NCI-H82 (cell line): ENCODE data around the gene H6PD.

Source experiments
- DNase-seq: peaks from one replicate; lab custom pipeline; 2025; lab: John Stamatoyannopoulos, UW

The H6PD gene

DNA sequence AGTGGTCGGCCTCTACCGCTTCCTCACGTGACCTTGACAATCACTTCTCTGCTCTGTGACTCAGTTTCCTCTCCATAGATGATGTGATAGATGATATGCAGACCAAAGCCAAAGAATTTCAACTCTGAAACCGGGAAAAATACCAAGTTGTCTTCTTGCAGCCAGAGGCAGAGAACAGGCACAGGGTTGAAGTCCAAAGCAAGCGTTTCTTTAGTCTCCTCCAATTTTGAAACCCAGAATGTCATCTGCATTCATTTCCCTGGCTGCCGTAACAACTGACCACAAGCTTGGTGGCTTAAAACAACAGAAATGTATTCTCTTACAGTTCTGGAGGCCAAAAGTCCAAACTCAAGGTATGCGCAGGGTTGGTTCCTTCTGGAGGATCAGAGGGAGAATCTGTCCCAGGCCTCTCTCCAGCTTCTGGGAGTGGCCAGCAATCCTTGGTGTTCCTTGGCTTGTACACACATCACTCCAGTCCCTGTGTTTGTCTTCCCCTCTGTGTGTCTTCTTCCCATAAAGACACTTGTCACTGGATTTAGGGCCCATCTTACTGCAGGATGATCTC lies 30.3 kb upstream of the H6PD start:
- no peak for DNase-seq

DNA sequence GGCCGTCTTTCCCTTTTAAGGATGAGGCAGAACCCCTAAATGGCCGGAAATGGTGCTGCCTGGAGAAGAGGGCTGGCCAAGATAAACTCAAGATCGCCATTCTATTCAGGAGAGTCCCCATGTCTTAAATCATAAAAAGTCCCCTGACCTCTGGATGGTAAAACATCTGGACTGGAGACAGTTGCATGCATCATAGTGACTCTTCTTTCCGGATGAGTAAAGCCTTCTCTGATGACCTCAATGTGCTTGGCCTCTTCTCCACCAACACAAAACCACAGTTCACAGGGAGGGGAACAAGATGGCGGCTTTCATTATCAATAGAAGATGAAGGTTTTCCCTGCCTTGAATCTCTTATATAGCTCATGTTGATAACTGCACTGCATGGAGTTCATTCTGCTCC lies 27.5 kb upstream of the H6PD start:
- DNase-seq = no peak

DNA sequence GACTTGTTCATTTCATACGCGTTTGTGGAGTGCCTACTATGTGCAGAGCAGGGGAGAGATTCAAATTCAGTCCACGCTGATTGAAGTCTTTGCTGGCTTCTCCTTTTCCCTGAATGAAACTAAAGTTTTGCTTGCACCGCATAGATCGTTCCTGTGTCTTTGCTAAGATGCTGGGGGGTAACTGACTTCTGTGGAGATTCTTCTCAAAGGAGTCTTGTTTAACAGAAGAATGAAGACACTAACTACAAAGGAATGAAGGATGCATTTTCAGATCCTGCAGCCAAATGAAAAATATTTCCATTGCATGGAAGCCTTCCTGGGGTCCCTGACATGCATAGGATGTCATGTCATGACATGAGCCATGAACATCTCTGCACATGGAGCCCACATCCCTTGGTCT lies 26.9 kb upstream of the H6PD start:
- DNase-seq = no peak

DNA sequence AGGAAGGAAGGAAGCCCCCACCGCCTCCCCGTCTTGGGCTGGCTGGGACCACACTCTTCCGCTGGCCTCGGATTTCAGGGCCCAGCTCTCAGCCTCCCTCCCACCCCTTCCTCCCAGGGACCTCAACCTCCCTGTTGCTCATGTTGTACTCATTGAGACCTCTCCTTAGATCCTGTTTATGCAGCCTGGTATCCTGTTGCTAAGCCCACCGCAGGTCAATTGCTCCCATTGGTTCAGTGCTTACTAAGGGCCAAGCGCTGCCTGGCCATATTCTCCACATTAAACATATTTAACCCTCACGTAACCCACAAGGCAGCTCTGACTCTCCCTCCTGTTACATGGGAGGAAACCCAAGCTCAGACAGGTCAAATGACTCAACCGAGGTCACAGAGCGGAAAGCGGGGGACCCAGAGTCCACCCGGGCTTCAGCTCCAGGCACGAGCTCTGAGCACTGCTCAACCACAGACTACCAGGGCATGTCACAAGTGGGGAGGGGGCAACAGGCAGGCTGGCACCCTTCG lies 23.2 kb upstream of the H6PD start:
- no peak for DNase-seq

DNA sequence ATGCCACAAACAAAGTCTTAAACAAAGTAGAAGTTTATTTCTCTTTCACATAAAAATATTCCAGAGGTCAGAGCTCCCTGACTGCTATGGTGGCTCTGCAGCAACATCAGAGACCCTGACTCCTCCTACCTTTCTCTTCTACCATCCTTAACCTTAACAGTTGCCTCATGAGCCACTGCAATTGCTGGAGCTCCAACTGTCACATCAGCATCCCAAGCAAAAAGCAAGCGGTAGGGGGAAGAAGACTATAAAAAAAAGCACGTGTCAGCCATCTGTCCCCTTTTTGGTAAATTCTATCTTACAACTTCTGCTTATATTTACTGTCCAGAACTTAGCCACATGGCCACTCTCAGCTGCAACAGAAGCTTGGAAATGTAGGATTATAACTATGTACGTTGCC lies 21.8 kb upstream of the H6PD start:
- no peak for DNase-seq

DNA sequence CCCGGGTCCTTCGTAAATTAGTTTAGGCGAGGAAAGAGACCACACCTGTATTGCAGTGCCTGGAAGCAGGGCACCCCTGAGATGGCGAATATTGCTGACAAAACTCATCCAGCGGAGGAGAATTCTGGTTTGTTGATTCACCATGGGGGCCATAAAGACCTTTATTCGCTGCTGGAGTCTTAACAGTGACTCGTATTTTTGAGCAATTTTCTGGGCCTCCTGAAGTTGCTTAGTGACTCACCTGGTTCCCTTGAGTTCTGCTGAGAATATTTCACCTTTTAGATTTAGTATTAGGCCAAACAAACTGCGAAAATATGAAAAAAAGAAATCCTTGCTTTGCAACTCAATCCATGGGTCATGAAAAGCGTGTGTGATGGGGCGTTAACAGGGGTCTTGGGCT lies 20.6 kb upstream of the H6PD start:
- DNase-seq = no peak

DNA sequence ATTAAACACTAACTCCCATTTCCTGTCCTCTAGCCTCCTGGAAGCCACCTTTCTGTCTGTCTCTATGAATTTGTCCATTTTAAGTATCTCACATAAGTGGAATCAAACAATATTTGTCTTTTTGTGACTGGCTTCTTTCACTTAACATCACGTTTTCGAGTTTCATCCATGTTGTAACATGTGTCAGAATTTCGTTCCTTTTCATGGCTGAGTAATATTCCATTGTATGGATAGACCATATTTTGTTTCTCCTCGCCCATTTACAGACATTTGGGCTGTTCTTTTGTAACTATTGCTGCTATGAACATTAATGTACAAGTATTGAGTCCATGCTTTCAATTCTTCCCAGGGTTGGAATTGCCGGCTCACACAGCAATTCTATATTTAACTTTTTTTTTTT lies 15.7 kb upstream of the H6PD start:
- DNase-seq = no peak

DNA sequence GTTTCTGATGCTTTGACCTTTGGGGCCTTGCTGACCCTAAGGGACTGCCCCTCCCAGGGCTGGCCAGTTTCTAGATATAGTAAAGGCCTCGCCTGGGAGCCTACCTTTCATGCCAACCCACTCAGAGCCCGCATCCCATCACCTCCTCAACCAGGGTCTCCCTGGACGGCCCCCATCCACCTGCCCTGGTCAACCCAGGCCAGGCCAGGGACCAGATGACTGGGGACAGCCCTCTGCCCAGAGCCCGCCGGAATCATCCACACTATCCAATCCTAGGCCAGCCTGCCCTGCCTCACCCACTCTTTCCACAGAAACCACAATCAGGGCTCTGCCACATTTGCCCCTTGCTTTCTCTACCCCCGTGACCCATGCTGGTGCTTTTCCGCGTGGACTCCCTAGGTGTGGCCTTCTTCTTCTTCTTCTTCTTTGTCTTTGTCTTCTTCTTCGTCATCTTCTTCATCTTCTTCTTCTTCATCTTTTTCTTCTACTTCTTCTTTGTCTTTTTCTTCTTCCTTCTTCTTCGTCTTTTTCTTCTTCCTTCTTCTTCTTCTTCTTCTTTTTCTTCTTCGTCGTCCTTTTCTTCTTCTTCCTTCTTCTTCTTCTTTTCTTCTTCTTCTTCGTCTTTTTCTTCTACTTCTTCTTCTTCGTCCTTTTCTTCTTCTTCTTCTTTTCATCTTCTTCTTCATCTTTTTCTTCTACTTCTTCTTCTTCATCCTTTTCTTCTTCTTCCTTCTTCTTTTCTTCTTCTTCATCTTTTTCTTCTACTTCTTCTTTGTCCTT lies 11.5 kb upstream of the H6PD start:
- DNase-seq = no peak

DNA sequence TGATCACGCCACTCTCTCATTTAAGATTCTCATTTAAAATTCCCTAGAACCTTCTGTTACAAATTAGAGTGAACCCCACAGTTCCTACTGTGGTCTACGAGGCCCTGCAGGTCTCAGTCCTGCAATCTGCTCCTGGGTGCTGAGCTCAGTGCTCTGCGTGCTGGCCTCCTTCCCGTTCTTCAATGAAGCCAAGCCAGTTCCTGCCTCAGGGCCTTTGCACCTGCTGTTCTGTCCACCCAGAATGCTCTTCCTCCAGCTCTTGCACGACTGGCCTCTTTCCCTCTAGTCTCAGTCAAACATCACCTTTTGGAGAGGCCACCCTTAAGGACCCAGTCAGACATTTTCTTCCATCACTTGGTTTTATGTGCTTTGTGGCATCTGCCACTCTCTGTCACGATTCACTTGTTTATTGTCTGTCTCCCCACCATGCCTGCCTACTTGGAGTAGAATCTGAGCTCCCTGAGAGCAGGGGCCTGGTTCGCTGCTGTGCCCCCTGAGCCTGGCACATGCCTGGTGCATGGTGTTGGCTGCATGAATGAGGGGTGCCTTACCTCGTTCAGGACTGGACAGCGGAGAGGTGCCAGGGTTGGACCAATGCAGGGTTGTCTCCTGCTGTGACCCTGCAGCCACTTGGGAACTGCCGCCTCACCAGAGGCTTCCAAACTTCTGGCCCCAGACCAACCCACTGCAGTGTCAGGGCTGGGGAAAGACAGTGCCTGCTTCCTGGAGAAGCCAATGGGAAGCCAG lies 9.7 kb upstream of the H6PD start:
- DNase-seq = no peak

DNA sequence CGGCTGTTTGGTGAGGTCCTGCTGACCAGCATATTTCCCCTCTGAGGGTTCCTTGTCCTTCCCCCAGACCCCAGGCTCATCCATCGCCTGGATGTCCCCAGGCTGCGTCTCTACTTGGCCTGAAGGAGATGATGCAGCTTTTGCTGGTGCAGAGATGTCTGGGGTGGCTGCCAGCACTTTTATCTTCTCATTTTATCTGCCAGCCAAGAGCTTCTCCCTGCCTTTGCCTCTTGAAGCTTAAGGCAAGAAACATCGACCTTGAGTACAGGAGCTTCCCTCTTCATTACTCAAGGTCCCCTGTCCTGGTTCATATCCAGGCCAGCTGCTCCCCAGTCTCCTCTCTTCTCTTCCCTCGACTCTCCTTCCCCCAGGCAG lies 9.2 kb upstream of the H6PD start:
- no peak for DNase-seq

DNA sequence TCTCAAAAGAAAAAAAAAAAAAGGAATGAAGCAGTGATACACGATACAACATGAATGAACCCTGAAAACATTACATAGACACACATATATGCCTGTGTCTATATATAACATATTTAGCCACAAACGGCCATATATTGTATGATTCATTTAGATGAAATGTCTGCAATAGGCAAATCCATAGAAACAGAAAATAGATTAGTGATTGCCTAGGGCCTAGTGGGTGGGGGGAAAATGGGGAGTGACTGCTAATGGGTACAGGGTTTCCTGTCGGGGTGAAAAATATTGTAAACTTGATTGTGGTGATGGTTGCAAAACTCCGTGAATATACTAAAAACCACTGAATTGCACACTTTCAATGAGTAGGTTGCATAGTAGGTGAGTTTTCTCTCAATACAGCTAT lies 6.0 kb upstream of the H6PD start:
- no peak for DNase-seq

DNA sequence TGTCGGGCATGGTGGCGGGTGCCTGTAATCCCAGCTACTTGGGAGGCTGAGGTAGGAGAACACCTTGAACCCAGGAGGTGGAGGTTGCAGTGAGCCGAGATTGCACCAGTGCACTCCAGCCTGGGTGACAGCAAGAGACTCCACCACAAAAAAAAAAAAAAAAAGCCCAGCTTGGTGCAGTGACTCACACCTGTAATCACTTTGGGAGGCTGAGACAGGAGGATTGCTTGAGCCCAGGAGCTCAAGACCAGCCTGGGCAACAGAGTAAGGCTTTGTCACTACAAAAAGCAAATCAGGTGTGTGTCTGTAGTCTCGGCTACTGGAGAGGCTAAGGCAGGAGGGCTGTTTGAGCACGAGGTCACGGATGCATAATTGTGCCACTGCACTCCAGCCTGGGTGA lies 5.0 kb upstream of the H6PD start:
- DNase-seq = peak; percentile 53

DNA sequence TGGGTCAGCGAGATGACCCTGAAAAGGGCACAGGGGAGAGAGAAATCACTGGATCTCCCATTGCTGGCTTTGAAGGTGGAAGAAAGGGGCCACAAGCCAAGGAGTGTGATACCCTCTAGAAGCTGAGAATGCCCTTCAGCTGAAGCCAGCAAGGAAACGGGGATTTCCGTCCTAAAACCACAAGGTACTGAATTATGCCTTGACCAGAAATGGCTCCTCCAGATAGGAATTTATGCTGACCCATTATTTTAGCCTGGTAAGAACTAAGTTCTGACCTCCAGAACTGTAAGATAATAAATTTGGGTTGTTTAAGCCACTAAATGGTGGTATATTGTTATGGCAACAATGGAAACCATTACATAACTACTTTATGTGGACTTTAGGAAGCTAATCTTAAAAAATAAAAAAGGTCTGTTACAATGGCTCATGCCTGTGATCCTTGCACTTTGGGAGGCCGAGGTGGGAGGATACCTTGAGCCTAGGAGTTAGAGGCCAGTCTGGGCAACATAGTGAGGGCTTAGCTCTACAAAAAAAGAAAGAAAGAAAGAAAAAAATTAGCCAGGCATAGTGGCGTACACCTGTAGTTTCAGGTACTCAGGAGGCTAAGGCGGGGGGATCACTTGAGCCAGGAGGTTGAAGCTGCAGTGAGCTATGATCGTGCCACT lies 3.6 kb upstream of the H6PD start:
- no peak for DNase-seq

DNA sequence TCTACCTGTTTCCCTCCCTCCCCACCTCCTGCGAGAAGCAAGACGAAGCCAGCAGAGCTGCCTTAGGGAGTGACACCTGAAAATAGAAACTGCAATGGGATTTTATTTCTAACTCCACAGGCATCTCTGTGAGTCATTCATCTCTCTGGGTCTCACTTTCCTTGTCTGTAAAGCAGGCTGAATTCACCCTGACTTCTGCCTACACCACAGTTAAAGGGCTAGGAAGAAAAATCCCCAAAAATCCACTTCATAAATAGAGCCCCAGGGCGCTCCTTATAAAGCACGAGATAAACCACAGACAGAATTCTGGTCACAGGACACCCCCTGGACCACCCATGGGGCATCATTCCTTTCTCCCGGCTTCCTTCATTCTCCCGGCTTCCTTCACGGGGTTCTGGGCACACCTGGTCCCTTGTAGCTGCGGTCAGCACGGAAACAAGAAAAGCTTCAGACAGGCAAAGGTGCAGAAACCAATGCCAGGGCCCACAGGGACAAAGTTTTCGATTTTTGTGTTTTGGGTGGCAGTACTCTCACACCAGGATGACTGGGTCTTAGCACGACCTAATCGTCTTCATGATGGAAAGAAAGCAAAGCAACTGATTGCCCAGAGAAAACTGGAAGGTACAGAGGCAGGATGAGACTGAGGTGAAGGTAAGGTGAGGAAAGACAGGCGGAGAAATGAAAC lies 2.8 kb upstream of the H6PD start:
- DNase-seq = no peak

DNA sequence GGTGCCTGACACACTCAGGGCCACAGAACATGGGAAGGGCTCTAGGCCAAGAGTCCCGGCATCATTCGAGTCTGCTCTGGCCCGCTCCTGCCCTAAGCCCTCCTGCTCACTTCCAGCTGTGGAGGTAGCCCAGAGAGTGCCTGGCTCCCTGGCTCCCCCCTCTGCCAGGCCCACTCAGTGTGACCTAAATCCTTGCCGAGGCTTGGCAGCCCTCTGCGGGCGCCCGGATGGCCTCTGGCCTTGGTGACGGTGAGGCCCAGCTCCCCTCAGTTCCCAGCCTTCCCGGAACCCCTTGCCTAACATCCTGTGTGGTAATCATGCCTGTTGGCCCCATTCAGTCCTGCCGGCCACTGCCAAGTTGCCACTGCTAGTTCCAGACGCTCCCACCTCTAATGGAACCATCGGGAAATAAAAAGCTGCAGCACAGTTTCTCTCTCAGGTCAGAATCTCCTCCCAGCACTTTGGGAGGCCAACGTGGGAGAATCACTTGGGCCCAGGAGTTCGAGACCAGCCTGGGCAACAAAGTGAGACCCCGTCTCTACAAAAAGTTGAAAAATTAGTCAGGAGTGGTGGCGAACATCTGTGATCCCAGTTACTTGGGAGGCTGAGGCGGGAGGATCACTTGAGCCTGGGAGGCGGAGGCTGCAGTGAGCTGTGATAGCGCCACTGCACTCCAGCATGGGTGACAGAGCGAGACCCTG lies 1.2 kb upstream of the H6PD start:
- DNase-seq = no peak

DNA sequence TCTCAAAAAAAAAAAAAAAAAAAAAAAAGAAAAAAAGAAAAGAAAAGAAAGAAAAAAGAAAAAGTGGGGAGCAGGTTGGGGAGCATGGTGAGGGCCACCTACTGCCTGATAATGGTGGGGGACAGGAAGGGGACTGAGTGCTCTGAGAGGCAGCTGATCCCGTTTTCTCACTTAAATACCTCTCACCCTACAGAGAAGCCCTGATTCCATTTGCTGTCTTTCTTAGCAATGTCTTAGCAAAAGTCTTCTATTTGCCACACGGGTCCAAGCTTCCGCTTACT lies 692 bp upstream of the H6PD start:
- no peak for DNase-seq

DNA sequence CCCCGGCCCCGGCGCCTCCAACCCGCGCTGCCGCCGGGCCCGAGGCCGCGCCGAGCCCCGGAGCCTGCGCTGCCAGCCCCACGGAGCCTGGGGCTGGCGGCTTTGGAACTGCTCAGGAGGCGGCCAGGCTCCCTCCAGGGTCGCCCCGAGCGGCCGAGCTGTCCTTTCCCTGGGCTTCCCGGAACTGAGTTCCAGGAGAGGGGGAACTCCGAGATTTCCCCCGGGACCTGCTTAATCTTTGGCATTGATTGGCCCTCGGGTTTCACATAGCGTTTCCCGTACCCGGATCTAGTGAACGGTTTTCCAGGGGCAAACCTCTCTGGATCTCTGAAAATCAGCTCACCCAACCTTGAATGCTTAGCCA lies 504 bp downstream of the H6PD start:
- peak; percentile 90 for DNase-seq

DNA sequence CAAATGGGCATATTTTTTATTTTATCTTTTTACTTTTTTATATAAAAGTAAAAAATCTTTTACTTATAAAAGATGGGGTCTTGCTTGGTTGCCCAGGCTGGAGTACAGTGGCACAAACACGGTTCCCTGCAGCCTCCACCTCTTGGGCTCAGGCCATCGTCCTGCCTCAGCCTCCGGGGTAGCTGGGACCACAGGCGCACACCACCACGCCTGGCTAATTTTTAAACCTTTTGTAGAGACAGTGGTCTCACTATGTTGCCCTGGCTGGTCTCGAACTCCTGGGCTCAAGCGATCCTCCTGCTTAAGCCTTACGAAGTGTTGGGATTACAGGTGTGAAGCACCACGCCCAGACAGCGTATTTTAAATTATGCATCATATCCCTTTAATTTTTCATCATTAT lies 986 bp downstream of the H6PD start:
- DNase-seq = no peak

DNA sequence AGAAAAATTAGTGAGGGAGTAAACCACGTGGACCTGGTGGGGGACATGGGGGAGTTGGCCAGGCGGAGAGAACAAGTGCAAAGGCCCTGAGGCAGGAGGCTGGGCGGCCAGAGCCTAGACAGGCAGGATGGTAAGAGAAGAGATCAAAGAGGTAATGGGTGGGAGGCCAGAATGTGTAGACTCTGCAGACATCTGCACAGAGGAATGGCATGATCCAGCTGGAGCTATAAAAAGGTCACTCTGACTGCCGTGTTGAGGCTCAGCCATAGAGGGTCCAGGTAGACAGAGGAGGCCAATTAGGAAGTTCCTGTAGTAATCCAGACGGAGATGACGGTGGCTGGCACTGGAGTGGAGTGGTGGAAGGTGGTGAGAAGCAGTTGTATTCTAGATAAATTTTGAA lies 3.6 kb downstream of the H6PD start:
- no peak for DNase-seq

DNA sequence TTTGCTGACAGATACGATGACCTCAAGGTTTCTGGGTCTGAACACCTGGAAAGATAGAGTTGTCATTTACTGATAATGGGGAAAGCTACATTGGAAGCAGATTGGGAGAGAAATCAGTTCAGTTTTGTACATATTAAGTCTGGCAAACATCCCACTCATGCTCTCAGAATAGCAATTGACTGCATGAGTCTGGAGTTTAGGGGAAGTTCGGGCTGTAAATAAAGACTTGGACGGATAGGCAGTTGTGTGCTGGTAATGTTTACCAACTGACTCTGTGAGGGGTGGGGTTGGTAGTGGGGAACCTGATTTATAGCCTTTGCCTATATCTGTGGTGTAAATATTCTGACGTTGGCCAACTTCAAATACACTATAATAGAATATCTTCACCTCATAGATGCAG lies 4.0 kb downstream of the H6PD start:
- no peak for DNase-seq

DNA sequence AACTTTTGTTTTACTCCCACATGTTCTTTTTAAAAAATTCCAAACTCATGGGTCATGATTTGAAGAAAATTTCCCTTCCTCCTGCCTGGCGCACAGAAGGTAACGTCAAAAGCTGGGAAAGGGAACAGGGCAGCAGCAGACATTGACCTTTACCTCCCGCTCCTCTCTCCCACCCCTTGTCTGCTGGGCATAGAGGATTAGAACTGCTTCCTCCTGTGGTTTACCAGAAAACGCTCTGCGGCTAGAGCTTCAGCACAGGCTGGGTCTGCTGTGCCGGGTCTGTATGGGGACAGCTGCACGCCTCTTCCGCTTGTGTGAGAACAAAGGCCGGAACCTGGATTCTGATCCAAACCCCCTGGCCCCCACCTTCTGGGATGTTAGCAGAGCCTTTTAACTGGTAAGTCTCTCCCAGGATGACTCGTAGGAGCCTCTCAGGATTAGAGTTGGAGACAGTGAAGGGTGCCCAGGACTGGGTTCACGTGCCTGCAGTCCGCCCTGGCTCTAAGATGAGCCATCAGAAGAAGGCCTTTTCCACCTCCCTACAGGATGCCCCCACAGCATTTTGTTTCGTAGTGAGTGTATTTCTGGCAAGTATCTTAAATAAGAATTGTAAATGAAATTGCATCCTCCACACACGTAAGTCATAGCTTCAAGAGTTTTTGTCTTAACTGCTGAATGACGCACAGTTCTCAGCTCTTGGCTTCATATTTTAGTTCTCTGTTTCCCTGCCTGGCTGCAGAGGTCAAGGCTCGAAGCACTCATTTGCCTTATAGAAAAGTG lies 5.2 kb downstream of the H6PD start:
- DNase-seq = peak; percentile 69
